ENCODE measurements around the gene STK25.
"Not testable (repeated sequence)": the region's sequence is repeated elsewhere in the genome, so short reads cannot be mapped to it uniquely, and the experiment has no call there.

Gene STK25

GRCh38 chr2:241532168-241532567, 23.8 kb upstream of the STK25 start:
- H3K27ac ChIP-seq: no peak overlapping the region
- TF ChIP-seq CTCF (conservative IDR thresholded peaks at IDR 0.05): no peak
- no peak for TF ChIP-seq ZFX (IDR thresholded peaks at IDR 0.05)

- TF ChIP-seq CTCF (conservative IDR thresholded peaks at IDR 0.05) (no peak), ZFX (IDR thresholded peaks at IDR 0.05) (no peak)
- H3K27ac ChIP-seq: no peak overlapping the region
Observed at GRCh38 chr2:241531161-241531722, 22.9 kb upstream of the STK25 start.

- H3K27ac ChIP-seq: no peak overlapping the region
- TF ChIP-seq CTCF (conservative IDR thresholded peaks at IDR 0.05): no peak
- TF ChIP-seq ZFX (IDR thresholded peaks at IDR 0.05): no peak
Observed at GRCh38 chr2:241530571-241530970, 22.2 kb upstream of the STK25 start.

GRCh38 chr2:241525818-241526780, 17.7 kb upstream of the STK25 start:
- H3K27ac ChIP-seq: not testable (repeated sequence)

- TF ChIP-seq CTCF (conservative IDR thresholded peaks at IDR 0.05): no peak
- no peak for TF ChIP-seq ZFX (IDR thresholded peaks at IDR 0.05)
- H3K27ac ChIP-seq: no peak overlapping the region
Observed at GRCh38 chr2:241522477-241522876, 14.1 kb upstream of the STK25 start.

GRCh38 chr2:241519669-241520068, 11.3 kb upstream of the STK25 start:
- no peak for TF ChIP-seq CTCF (conservative IDR thresholded peaks at IDR 0.05)
- no peak for TF ChIP-seq ZFX (IDR thresholded peaks at IDR 0.05)
- no peak overlapping the region for H3K27ac ChIP-seq

GRCh38 chr2:241517297-241517696, 8.9 kb upstream of the STK25 start:
- TF ChIP-seq CTCF (conservative IDR thresholded peaks at IDR 0.05) (no peak), ZFX (IDR thresholded peaks at IDR 0.05) (no peak)
- H3K27ac ChIP-seq: no peak overlapping the region

All from C4-2B (cell line).